Measurements from ENCODE around the gene SH3BP1.

DNA sequence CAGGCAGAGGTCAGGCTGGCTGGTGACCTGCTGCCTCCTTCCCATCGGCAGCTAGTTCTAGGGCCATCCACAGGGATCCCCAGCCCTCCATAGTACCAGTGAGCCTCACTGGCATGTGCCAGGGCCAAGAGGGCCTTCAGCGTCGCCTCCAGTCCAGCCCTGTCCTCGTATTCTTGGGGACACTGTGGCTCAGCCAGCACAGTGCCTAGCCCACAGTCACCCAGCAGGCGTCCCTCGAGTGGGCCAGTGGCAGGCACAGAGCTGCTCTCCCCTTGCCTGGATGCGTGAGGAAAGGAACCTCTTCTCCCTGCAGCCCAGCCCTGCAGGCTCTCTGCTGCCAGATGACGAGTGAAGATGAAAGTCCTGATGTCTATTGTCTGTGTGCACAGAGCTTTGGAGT is 10.6 kb upstream of the SH3BP1 start:
- no peak for TF ChIP-seq RAD21 (IDR thresholded peaks at IDR 0.05 in 1 of 2, conservative IDR thresholded peaks at IDR 0.05 in 1 of 2; ENCODE audit: low read depth in 2 of 2, low read length in 2 of 2)
- no peak for TF ChIP-seq TAF1 (IDR thresholded peaks at IDR 0.05; ENCODE audit: low read depth, low read length)
- no peak for TF ChIP-seq ASH2L (IDR thresholded peaks at IDR 0.05; ENCODE audit: low read length)
- TF ChIP-seq, protein P1, sequence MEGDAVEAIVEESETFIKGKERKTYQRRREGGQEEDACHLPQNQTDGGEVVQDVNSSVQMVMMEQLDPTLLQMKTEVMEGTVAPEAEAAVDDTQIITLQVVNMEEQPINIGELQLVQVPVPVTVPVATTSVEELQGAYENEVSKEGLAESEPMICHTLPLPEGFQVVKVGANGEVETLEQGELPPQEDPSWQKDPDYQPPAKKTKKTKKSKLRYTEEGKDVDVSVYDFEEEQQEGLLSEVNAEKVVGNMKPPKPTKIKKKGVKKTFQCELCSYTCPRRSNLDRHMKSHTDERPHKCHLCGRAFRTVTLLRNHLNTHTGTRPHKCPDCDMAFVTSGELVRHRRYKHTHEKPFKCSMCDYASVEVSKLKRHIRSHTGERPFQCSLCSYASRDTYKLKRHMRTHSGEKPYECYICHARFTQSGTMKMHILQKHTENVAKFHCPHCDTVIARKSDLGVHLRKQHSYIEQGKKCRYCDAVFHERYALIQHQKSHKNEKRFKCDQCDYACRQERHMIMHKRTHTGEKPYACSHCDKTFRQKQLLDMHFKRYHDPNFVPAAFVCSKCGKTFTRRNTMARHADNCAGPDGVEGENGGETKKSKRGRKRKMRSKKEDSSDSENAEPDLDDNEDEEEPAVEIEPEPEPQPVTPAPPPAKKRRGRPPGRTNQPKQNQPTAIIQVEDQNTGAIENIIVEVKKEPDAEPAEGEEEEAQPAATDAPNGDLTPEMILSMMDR (IDR thresholded peaks at IDR 0.05; ENCODE audit: control extremely low read depth in 1 of 3, insufficient read depth in 1 of 3, low read depth in 1 of 3, low read length in 3 of 3) = no peak
- no peak for TF ChIP-seq BCL11A (IDR thresholded peaks at IDR 0.05; ENCODE audit: low read depth in 2 of 2, low read length in 2 of 2)
- TF ChIP-seq SP2 (IDR thresholded peaks at IDR 0.05; ENCODE audit: low read length) = no peak
- TF ChIP-seq EP300 (IDR thresholded peaks at IDR 0.05; ENCODE audit: borderline replicate concordance in 1 of 2, low read depth in 2 of 2, low read length in 2 of 2) = no peak
- TF ChIP-seq NRF1 (IDR thresholded peaks at IDR 0.05; ENCODE audit: low read depth, low read length) = no peak
- no peak for TF ChIP-seq CEBPB (IDR thresholded peaks at IDR 0.05; ENCODE audit: low read depth, low read length)
- no peak for TF ChIP-seq POLR2A (IDR thresholded peaks at IDR 0.05; ENCODE audit: control extremely low read depth in 1 of 2, low read depth in 2 of 2, low read length in 2 of 2)
- no peak for TF ChIP-seq GABPA (IDR thresholded peaks at IDR 0.05; ENCODE audit: borderline replicate concordance, insufficient read depth, low read length)
- TF ChIP-seq, protein P2, sequence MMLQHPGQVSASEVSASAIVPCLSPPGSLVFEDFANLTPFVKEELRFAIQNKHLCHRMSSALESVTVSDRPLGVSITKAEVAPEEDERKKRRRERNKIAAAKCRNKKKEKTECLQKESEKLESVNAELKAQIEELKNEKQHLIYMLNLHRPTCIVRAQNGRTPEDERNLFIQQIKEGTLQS (IDR thresholded peaks at IDR 0.05; ENCODE audit: insufficient read depth, low read depth, low read length) = no peak
- no peak for TF ChIP-seq RFX5 (IDR thresholded peaks at IDR 0.05; ENCODE audit: borderline replicate concordance, low read depth, low read length)

Measured in H1 (cell line).